ENCODE measurements around the gene MCF2L.

DNA sequence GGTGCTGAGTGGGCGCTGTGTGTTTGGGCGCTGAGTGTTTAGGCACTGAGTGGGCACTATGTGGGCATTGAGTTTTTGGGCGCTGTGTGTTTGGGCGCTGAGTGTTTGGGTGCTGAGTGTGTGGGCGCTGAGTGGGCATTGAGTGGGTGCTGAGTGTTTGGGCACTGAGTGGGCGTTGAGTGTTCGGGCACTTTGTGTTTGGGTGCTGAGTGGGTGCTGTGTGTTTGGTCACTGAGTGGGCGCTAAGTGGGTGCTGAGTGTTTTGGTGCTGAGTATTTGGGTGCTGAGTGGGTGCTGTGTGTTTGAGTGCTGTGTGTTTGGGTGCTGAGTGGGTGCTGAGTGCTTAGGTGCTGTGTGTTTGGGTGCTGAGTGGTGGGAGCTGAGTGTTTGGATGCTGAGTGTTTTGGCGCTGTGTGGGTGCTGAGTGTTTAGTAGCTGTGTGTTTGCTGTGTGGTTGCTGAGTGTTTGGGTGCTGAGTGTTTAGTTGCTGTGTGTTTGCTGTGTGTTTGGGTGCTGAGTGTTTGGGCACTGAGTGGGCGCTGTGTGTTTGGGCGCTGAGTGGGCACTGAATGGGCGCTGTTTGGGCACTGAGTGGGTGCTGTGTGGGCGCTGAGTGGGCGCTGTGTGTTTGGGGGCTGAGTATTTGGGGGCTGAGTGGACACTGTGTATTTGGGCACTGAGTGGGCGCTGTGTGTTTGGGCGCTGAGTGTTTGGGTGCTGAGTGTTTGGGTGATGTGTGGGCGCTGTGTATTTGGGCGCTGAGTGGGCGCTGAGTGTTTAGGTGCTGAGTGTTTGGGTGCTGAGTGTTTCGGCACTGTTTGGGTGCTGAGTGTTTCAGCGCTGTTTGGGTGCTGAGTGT, 89.3 kb downstream of the MCF2L start:
- no peak for TF ChIP-seq POLR2AphosphoS5 (IDR thresholded peaks at IDR 0.05)
- TF ChIP-seq, protein P1, sequence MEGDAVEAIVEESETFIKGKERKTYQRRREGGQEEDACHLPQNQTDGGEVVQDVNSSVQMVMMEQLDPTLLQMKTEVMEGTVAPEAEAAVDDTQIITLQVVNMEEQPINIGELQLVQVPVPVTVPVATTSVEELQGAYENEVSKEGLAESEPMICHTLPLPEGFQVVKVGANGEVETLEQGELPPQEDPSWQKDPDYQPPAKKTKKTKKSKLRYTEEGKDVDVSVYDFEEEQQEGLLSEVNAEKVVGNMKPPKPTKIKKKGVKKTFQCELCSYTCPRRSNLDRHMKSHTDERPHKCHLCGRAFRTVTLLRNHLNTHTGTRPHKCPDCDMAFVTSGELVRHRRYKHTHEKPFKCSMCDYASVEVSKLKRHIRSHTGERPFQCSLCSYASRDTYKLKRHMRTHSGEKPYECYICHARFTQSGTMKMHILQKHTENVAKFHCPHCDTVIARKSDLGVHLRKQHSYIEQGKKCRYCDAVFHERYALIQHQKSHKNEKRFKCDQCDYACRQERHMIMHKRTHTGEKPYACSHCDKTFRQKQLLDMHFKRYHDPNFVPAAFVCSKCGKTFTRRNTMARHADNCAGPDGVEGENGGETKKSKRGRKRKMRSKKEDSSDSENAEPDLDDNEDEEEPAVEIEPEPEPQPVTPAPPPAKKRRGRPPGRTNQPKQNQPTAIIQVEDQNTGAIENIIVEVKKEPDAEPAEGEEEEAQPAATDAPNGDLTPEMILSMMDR (IDR thresholded peaks at IDR 0.05), result no peak

All from breast epithelium (tissue), 3 donors.